ENCODE data around the gene ABCC5.

DNA sequence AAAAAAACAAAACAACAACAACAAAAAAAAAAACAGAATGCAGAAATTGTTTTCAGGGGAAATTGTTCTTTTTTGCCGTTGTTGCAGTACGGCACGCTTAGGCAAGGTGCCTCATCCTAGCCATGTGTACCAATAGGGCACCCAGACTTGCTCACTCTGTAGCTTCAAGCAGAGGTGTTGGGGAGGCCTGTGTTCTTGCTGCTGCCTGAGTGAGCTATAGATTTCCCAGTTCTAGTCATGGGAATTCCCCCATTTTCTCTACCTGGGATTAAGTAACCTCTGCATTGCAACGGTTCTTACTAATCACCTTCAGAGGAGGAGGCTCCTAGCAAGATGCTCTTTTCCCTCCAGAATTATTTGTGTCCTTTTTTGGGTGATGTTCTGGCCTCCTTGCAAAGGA lies 120.1 kb downstream of the ABCC5 start:
- TF ChIP-seq, protein P1, sequence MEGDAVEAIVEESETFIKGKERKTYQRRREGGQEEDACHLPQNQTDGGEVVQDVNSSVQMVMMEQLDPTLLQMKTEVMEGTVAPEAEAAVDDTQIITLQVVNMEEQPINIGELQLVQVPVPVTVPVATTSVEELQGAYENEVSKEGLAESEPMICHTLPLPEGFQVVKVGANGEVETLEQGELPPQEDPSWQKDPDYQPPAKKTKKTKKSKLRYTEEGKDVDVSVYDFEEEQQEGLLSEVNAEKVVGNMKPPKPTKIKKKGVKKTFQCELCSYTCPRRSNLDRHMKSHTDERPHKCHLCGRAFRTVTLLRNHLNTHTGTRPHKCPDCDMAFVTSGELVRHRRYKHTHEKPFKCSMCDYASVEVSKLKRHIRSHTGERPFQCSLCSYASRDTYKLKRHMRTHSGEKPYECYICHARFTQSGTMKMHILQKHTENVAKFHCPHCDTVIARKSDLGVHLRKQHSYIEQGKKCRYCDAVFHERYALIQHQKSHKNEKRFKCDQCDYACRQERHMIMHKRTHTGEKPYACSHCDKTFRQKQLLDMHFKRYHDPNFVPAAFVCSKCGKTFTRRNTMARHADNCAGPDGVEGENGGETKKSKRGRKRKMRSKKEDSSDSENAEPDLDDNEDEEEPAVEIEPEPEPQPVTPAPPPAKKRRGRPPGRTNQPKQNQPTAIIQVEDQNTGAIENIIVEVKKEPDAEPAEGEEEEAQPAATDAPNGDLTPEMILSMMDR (IDR thresholded peaks at IDR 0.05), result no peak
- no peak for TF ChIP-seq POLR2A (IDR thresholded peaks at IDR 0.05)
